ENCODE measurements around the gene CALN1.
"Not testable (repeated sequence)": the region's sequence is repeated elsewhere in the genome, so short reads cannot be mapped to it uniquely, and the experiment has no call there.

The CALN1 gene

DNA sequence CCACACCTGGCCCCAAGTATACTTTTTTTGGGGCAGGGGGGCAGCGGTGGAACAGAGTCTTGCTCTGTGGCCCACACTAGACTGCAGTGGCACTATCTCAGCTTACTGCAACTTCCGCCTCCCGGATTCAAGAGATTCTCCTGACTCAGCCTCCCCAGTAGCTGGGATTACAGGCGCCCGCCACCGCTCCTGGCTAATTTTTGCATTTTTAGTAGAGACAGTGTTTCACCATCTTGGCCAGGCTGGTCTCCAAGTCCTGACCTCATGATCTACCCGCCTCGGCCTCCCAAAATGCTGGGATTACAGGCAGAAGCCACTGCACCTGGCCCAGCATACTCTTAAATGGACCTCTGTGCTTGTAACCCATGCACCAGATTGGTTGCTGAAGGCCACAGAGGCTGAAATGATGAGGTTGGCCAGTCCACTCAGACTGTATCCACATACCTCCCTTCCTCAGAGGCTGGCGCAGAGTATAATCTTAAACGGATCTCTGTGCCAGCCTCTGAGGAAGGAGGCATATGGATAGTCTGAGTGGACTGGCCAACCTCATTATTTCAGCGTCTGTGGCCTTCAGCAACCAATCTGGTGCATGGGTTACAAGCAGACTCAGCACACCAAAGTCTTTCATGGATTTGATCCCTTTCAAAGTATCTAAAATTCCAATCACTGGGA lies 3.0 kb downstream of the CALN1 start:
- no peak for DNase-seq (ENCODE audit: low spot score)

DNA sequence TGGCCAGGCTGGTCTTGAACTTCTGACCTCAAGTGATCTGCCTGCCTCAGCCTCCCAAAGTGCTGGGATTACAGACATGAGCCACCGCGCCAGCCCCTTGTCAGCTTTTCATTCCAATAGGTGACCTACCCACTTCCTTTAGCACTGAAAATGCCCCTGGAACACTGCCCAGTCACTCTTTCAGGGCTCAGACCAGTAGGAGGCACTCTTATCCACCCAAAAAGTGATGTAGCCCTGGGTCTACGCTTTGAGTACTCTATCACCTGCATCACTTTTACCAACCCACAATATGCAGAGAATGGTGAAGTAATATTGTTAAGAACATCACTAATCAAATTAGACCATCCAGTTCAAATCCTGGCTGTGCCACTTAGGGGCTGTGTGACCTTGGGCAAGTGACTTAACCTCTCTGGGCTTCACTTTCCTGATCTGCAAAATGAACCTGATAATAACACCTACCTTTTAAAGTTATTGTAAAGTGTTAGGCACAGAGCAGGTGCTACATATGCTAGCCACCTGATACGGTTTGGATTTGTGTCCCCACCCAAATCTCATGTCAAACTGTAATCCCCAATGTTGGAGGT lies 5.2 kb downstream of the CALN1 start:
- no peak for DNase-seq (ENCODE audit: low spot score)

DNA sequence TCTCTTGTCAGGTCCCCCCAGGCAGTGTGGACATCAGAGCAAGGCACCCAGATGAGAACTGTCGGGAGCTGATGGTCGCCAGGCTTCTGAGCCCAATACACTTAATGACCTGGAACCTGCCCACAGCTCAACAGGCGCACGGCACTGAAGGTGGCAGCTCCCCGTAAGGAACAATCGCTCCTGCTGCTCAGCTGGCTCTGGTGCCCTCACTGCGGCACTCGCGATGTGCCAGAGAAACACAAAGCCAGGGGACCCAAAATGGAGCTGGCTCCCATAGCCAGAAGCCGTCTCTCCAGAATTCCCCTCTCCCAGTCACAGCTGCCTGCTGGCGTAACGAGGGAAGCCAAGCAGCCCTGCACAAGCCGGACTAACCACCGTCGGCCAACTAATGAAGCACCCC lies 6.3 kb downstream of the CALN1 start:
- no peak for DNase-seq (ENCODE audit: low spot score)

DNA sequence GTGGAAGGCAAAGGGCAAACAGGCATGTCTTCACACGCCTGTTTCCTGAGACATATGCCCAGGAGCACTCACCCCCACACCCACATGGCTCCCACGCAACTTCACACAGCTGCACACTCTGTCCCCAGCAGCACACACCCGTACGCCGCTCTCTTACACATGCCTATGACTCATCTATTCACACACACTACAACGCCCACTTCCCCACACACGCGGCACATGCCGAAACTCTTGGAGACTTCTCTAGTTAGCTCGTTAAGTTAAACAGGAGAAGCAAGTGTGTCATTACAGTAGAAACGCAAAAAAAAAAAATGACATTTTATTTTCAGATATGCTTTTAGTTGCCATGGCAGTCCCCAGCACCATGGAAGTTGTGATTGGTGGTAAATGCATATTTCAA lies 6.7 kb downstream of the CALN1 start:
- no peak for DNase-seq (ENCODE audit: low spot score)

DNA sequence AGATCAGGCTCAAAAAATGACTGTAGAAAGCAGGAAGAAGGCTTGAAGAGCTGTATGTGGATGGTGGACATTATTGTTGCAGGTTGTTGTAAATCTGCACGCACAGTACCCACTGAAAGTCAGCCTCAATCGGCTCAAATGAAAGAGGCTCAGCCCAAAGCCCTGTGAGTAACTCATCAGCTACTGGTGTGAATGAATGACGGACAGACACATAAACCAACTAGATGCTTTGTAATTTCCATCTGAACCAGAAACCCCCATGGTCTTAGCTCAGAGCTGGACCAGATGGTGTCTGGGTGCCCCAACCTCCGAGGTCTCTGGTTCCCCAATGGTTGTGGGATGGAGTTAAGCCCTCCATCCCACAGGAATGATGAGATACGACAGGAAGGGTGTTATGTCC lies 7.4 kb downstream of the CALN1 start:
- no peak for DNase-seq (ENCODE audit: low spot score)

DNA sequence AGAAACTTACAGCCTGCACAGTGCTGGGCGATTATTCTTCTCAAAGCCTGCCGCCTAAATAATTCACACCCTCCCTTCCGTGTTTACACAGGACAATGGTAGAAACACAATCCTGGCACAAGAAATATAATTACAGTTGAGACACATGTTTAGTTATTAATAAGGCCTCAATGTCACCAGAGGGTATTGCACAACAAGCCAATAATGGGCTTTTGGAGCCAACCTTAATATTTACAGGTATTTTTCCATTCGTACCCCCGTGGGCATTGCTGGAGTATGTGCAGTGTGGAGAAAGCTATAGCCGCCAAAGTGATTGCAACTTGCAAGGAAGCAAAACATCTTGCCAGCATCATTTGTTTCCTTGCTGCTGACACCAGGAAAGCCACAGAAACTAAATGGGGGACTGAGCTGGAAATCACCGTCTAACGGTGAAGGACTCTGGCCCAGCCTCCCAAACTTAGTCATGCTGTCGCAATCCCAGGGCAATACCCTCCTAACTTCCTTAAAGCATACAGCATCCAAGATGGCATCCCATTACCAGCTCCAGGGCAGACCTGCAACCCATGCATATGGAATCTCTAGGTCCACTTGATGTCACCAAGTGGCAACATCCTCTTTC lies 8.6 kb downstream of the CALN1 start:
- DNase-seq (ENCODE audit: low spot score): no peak

DNA sequence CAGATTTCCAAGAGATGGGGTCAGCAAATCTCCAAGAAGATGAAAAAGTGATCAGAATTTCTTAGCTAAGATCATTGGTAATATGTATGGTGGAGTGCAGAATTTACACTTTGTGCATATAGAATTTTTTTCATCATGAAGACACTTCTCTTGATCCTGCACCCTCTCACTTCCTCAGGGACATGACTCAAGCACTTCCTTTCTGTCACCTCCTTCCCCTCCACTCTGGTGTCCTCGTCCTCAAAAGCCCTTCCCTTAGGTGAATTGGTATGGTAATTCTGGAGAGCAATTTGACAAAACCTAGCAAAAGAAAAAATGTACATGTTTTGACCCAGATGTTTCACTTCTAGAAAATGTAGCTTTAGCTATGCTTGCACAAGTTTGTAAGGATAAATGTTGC lies 18.1 kb downstream of the CALN1 start:
- no peak for DNase-seq (ENCODE audit: low spot score)

DNA sequence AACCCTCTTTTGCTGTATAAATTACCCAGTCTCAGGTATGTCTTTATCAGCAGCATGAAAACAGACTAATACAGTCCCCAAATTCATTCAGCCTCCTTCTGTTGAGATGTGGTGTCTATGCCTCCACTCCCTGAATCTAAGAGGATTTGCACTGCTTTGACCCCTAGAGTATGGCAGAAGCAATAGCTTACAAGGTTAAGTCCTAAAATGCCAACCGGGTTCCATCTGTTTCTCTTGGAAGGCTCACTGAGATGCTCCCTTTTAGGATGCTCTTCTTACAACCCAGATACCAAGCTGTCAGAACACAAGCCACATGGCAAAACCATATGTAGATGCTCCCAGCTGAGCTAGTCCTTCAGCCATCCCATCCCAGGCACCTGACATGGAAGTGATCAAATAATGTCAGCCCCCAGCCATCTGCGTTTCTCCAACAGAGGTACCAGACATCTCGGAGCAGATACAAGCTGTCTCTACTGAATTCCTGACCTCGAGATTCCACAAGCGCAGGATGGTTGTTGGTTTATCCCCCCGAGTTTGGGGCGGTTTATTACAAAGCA lies 20.2 kb downstream of the CALN1 start:
- no peak for DNase-seq (ENCODE audit: low spot score)

DNA sequence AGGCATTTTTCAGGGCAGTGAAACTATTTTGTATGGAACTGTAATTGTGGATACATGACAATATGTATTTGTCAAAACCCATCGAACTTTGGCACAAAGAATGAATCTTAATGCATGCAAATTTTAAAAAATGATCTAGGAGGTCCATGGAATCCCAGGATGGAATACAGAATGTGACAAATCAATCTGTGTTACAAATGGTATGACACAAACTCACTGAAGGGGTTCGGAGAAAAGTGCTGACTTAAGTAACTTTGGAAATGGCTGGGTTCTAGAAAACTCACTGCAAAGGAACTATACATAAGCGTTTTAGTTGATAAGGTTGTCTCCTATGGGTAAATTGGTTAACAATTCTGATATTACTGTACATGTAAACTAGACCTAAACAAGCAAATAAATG lies 26.0 kb downstream of the CALN1 start:
- DNase-seq (ENCODE audit: low spot score): no peak

DNA sequence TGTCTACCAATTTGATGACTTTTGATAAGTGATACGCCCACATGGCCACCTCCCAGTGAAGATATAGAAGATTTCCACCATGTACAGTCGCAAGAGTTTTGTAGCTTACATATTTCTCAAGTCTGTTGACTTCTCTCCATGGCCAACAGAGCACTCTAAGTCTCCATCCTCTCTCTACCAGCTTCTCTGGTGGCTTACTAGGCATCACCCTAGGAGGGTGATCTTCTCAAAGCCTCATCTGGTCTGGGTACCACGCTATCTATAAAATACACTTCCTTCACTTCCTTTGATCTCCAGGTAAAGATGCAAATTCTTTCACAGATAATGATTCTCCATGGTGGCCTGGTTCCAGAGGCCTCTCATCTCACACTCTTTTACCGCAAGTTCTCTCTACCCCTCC lies 49.9 kb downstream of the CALN1 start:
- no peak for DNase-seq (ENCODE audit: low spot score)

DNA sequence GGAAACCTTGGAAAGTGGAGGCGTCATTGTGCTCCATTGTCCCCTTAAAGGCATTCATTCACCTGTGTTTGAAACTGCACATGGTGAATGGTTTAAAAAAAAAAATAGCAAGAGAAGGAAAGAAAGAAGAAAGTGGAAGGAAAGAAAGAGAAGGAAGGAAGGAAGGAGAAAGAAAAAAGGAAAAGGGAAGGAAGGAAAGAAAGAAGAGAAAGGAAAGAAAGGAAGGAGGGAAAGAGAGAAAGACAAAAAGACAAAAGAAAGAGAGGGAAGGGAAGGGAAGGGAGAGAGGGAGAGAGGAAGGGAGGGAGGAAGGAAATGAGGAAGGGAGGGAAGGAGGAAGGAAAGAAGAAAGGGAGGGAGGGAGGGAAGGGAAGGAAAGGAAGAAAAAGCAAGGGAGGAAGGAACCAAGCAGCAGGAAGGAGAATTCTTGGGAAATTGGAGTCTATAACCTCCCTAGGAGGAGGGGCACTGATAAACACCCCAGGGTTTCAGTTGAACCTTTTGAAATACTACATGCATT lies 66.9 kb downstream of the CALN1 start:
- no peak for DNase-seq (ENCODE audit: low spot score)

DNA sequence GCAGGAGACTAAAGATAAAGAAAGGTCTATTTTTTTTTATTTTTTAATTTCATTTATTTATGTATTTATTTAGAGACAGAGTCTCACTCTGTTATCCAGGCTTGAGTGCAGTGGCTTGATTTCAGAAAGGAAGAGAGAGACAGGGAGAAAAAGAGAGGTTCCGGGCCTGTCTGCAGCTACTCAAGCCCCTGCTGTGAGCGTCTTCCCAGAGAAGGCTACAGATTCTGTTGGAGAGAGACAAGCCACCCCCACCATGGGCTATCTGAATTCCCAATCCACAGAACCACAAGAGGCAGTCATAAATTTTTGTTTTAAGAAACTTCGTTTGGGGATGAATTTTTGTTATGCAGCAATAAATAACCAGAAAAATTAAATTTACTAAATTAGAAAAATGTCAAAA lies 68.1 kb downstream of the CALN1 start:
- DNase-seq (ENCODE audit: low spot score): no peak

DNA sequence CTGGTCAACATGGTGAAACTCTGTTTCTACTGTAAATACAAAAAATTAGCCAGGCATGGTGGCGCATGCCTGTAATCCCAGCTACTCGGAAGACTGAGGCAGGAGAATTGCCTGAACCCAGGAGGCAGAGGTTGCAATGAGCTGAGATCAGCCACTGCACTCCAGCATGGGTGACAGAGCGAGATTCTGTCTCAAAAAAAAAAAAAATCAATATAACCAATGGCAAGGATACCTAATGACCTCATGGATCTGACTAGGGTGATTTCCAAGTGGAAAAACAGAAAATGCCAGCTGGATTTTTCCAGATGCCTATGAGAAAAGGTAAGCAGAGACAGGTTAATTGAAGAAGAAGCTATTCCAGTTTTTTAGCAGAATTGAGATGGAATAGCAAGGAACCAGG lies 68.8 kb downstream of the CALN1 start:
- DNase-seq (ENCODE audit: low spot score): not testable (repeated sequence)

DNA sequence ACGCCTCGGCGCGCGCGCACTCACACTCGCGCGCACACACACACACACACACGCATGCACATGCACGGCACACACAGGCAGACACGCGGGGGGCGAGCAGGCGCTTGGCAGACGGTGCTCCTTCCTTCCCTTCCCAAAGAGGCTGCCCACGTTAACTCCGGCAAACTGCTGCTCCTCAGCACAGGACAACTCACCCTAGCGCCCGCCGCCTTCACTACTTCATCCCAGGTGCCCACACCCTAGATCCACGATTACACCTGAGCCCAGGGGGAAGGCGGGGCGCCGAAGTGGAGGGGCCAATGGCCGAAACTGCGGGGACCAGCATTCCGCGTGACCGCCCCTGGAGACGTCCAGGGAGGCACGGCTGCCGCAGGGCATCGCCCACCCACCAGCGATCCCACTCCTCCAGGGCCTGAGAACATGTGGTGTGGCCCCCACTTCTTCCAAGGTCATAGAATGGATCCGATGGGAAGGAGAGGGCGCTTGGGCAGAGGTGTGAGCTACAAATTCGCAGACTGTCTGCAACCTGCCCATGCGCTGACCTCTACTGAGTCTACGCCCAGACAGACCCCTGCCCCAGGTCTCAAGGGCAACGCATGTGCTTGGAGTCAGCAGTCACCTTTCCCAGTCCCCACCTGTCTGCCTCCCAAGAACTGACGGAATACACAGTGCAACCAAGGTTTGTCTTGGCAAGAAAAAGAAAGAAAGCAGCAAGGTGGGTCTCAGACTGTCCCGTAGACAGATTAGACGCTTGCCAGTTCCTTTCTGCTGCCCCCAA lies 74.6 kb downstream of the CALN1 start:
- DNase-seq (ENCODE audit: low spot score): no peak

DNA sequence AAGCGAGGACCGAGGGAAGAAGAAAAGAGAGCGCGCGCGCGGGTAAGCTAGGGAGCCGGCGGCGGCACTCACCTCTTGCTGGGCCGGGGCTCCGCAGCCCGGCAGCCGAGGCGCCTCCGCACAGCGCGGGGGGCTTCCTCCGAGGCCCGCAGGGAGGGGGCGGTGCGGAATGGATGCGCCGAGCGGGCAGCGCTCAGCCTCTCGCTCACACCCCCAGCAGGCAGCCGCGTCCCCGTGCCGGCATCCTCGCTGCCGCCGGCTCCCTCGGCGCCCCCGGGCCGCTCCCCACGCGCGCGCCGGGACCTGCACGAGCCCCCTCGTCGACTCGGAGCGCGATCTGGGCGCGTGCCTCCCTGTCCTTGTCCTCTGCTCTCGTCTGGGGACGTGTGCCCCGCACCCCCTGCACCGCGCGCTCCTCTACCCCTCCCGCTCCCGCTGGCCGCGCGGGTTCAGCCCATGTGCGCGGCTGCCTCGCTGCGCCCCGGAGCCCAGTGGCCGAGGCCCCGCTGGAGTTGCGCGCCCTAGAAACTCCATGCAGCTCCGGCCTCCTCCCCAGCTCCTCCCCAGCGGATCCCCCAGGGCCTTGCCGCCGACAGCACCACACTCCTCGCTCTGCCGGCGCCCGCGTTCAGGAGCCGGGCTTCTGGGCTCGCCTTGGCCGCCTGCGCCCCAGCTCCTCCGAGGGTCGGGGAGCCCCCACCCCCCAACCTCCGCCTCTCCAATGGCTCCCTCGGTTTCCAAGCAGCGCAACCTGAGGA lies 75.3 kb downstream of the CALN1 start:
- no peak for DNase-seq (ENCODE audit: low spot score)

DNA sequence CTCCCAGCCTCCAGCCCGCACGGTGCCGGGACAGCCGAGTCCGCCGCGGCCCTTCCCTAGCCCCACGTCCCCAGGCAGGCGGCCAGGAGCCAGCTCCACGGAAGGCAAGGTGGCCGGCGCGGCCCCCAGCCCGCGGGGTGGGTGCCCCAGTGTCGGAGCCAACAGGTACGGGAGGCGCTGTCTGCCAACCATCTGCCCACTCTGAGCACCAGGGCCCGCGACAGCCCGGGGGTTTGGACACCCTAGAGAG lies 75.8 kb downstream of the CALN1 start:
- no peak for DNase-seq (ENCODE audit: low spot score)

DNA sequence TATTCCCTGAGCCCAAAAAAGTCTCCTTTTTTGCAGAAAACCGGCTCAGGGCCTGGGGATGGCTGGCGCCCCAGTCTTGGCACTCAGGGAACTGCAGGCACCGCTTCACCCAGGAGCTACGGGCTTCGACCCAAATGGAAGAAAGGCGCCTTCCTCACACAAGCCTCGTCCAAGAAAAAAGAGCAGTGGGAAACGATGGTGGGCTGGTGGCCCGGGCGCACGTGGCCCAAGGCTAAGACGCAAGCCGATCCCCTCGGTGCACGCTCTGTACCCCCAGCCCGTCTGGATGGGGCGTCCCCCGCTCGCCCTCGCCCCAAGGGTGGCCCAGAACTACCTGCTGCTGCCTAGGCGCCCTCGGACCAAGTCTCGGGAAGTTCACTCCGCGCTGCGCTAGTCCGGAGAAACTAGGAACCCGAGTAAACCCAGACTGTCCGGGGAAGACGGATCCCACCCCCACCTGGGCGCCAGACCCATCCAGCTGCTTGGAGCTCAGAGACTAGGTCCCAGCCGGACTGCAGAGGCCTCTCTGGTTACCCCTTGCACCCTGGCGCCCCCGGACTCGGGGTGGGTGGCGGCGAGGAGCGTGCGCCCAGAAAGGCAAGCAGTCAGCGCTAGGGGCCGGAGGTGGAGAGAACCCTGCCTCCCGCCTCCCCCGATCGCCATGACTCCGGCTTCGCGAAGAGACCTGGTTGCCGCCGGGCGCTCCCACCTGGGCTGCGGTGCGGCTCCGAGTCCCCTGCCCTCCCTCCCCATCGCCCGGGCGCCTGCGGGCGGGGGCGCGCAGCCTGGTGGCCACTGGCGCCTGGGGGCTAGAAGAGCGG lies 76.4 kb downstream of the CALN1 start:
- no peak for DNase-seq (ENCODE audit: low spot score)

DNA sequence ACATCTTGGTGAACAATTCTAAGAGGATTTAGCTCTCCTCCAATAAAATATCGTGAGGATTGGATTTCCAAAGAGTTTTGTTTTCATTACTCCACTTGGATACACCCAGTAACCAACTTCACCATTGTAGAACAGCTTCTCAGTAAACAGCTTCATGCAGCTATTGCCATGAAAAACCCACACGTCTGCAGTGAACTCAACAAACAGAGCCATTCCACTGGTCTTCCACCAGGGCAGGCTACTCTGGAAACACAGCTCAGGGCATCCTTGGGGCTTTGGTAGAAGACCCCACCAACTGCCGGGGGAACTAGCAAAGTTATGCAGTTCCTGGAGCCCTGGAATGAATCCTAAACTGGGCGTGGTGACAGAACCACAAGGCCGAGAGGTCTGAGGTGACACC lies 77.4 kb downstream of the CALN1 start:
- no peak for DNase-seq (ENCODE audit: low spot score)

DNA sequence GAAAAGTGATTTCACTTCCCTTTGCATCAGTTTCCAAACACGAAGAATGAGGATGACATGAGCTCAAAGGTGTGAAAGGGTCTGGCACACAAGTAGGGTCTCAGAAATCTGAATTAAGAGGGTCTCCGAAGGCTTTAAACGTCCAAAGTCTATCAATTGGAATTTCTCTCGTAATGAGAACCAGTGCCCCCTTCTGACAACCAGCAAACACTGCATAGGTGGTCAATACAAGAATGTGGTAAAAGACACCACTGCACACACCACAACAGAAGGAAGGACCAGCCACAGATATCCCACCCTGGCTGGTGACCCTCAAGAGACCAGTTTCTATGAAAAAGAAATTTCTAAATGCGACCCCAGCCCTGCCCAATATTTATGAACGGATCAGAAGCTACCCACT lies 78.1 kb downstream of the CALN1 start:
- DNase-seq (ENCODE audit: low spot score): no peak

DNA sequence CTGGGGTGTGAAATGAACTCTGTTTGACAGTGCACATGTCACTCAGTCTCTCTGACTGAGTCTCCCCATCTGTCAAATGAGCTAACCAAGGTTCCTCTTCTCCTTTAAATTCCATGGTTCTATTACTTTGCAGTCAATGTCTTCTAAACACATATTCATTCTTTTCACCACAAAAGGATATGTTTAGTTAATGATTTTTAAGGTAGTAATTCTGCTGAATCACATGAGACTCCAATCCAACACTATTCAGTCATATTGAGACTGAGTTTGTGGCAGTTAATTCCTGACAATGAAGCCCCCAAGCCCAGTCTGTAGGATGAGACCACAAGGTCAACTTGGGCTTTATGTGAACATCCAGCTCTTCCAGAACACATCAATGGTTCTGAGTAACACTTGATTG lies 85.3 kb downstream of the CALN1 start:
- DNase-seq (ENCODE audit: low spot score): no peak

DNA sequence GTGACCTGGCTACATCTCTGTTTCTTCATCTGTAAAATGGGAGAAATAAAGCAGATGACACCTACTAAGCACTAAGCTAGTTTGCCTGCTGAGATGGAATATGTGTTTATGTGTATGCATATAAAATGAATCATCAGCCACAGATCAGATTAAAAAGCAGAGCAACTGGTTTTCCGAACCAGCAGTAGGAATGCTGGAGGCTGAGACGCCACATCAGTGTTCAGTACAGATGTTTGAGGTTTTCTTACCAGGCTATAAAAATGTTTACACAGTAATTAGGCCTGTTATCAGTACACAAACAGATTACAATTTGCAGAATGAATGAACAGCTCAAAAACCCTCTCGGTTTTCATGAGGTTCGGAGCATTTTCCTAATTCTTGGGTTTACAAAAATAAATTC lies 85.8 kb downstream of the CALN1 start:
- no peak for DNase-seq (ENCODE audit: low spot score)

Data from CD4-positive, alpha-beta T cell treated with Interleukin-15 for 4 hours (primary cell).